ENCODE measurements around the gene PSMD6.

Gene PSMD6

DNA sequence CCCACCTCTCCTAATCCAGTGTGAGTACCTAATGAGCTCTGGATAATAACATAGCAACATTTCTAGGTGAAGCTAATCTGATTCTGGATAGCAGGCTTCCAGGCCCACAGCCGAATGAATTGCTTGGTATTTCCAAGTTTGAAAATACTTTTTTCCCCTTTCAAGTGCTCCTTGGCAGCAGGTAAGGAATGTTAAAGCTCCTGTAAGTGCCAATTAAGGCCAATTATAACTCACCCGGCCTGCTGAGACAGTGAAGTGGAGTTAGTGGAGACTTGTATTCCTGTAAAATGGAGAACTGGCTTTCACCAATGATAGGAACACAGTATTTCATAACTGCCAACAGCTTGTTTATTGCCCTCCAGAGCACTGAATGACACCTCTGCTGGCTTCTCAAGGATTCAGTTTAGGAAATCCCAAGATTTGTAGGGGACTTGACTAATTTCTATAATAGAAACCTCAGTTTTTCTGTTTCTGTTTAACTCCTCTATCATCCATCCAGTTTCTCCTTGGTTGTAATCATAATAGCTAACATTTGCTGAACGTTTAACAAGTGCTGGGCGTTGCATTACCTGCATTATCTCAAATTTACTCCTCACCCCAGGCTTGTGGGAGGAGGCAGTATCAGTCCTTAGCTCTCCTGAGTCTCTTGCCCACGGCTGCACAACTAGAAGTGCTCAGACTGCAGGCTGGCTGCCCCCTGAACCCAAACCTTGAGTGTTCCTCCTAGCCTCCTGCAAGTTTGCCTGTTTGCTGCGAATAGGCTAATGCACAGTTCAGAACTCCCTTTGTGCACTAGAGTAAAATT lies 58.4 kb downstream of the PSMD6 start:
- in situ Hi-C loops (cut with MboI; ENCODE audit: low pct_unique_long_range_greater_than_20kb, low sequenced_read_pairs, unreplicated experiment): no loop called here
- TF ChIP-seq, protein P1, sequence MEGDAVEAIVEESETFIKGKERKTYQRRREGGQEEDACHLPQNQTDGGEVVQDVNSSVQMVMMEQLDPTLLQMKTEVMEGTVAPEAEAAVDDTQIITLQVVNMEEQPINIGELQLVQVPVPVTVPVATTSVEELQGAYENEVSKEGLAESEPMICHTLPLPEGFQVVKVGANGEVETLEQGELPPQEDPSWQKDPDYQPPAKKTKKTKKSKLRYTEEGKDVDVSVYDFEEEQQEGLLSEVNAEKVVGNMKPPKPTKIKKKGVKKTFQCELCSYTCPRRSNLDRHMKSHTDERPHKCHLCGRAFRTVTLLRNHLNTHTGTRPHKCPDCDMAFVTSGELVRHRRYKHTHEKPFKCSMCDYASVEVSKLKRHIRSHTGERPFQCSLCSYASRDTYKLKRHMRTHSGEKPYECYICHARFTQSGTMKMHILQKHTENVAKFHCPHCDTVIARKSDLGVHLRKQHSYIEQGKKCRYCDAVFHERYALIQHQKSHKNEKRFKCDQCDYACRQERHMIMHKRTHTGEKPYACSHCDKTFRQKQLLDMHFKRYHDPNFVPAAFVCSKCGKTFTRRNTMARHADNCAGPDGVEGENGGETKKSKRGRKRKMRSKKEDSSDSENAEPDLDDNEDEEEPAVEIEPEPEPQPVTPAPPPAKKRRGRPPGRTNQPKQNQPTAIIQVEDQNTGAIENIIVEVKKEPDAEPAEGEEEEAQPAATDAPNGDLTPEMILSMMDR (IDR thresholded peaks at IDR 0.05; ENCODE audit: extremely low read depth, insufficient read depth, missing control alignments): no peak
- DNase-seq (ENCODE audit: low spot score): no peak

DNA sequence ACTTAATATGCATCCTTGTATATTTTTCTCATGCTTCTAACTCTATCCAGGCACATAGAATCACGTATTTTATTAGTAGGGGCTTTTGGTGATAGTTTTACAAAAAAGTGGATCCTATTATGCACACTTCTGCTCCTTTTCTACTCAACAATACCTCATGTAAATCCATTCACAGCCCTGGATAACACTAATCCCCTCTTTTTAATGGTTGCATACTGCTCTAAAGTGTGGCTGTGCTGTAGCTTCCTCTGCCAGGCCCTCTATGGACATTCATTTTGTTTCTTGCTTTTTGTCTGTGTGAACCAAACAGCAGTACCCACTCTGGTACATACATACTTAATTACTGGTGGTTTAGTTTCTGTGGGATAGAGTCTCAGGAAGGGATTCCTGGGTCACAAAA lies 59.8 kb downstream of the PSMD6 start:
- no peak for DNase-seq (ENCODE audit: low spot score)
- TF ChIP-seq, protein P1 (IDR thresholded peaks at IDR 0.05; ENCODE audit: extremely low read depth, insufficient read depth, missing control alignments): no peak
- in situ Hi-C loops (cut with MboI; ENCODE audit: low pct_unique_long_range_greater_than_20kb, low sequenced_read_pairs, unreplicated experiment): no loop called here

DNA sequence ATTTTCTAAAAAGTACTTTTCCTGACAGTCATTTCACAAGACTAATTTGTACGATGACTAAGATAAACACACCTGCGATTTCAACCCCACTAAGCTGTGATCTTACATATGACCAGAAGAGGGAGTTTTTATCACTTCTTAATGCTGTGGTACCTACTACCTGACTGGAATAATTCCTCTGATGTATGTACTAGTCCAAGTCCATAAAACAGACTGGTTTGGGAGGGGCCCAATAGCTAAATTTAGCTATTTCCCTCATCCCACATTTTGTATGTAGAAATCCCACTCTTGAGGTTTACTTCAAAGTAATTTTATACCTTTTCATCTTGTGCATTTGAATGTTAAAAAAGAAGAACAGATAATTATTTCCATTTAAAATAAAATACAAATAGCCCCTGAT lies 61.4 kb downstream of the PSMD6 start:
- TF ChIP-seq, protein P1 (IDR thresholded peaks at IDR 0.05; ENCODE audit: extremely low read depth, insufficient read depth, missing control alignments): peak; percentile 63
- DNase-seq (ENCODE audit: low spot score): peak; percentile 26
- in situ Hi-C loops (cut with MboI; ENCODE audit: low pct_unique_long_range_greater_than_20kb, low sequenced_read_pairs, unreplicated experiment): no loop called here

All from GM13977 (cell line).